SU-DHL-6 (cell line): ENCODE data around the gene NDFIP1.

Source experiments
- CTCF ChIP-seq: fragments of 200-600 bp; sonication (generic); IDR thresholded peaks from one replicate; pipeline ENCODE4 v1.5.1; 2017; ENCODE audit warnings: antibody characterized with exemption, mild to moderate bottlenecking, low read length, moderate library complexity; ENCODE audit not compliant: insufficient read depth, poor library complexity, severe bottlenecking
- EZH2phosphoT487 ChIP-seq: fragments of 200-600 bp; sonication (generic), shearing (Covaris generic); conservative IDR thresholded peaks from 2 replicates; pipeline ENCODE4 v1.6.1; 2018; ENCODE audit warnings: mild to moderate bottlenecking, antibody characterized with exemption, low read length, moderate library complexity, mixed read lengths

- TF ChIP-seq CTCF, result no peak
- TF ChIP-seq EZH2phosphoT487, result no peak
These were observed 35.1 kb upstream of the NDFIP1 start for GRCh38 chr5:142073362-142073988.
